Vagina (tissue), 2 donors: Measurements from ENCODE around the gene UCMA.

Source experiments
- POLR2A ChIP-seq, 2 donors: fragments of 450-650 bp; IDR thresholded peaks; one replicate each; pipeline ENCODE4 v1.6.1; 2017; ENCODE audit warnings: antibody characterized with exemption in 2 of 2, mild to moderate bottlenecking in 2 of 2, moderate library complexity in 2 of 2
- POLR2AphosphoS5 ChIP-seq, 2 donors: sonication (generic); formaldehyde crosslinking; IDR thresholded peaks; one replicate each; pipeline ENCODE4 v1.9.0; 2017; ENCODE audit warnings: antibody characterized with exemption in 2 of 2, mild to moderate bottlenecking in 2 of 2, low read depth in 1 of 2; ENCODE audit not compliant: insufficient read depth in 1 of 2

- no peak for TF ChIP-seq POLR2AphosphoS5 (IDR thresholded peaks at IDR 0.05; ENCODE audit: insufficient read depth in 1 of 2, low read depth in 1 of 2)
- TF ChIP-seq POLR2A (IDR thresholded peaks at IDR 0.05) = no peak
These were observed 34.1 kb upstream of the UCMA start for GRCh38 chr10:13268310-13268709.
